ENCODE data around the gene F5.

F5 gene

GRCh38 chr1:169586067-169586394, 250 bp downstream of the F5 start:
- no peak for DNase-seq

GRCh38 chr1:169585181-169585580, 1.1 kb downstream of the F5 start:
- no peak for DNase-seq

- peak in 1 of 2 donors; percentile 21 for DNase-seq
These were observed 1.7 kb downstream of the F5 start for GRCh38 chr1:169584483-169585144.

- no peak for DNase-seq
These were observed 8.1 kb downstream of the F5 start for GRCh38 chr1:169577981-169578738.

GRCh38 chr1:169576935-169577331, 9.3 kb downstream of the F5 start:
- no peak for DNase-seq

- DNase-seq: no peak
These were observed 9.9 kb downstream of the F5 start for GRCh38 chr1:169576241-169576934.

- DNase-seq: no peak
These were observed 11.9 kb downstream of the F5 start for GRCh38 chr1:169574336-169574735.

GRCh38 chr1:169572187-169572586, 14.1 kb downstream of the F5 start:
- DNase-seq: no peak

- peak in 1 of 2 donors; percentile 31 for DNase-seq
These were observed 14.8 kb downstream of the F5 start for GRCh38 chr1:169571450-169571849.

- no peak for DNase-seq
These were observed 16.1 kb downstream of the F5 start for GRCh38 chr1:169570172-169570574.

- no peak for DNase-seq
These were observed 17.8 kb downstream of the F5 start for GRCh38 chr1:169568497-169568896.

- DNase-seq: no peak
These were observed 20.7 kb downstream of the F5 start for GRCh38 chr1:169565335-169566271.

- no peak for DNase-seq
These were observed 22.6 kb downstream of the F5 start for GRCh38 chr1:169563650-169564049.

GRCh38 chr1:169563019-169563615, 23.2 kb downstream of the F5 start:
- DNase-seq: no peak

GRCh38 chr1:169561692-169562091, 24.6 kb downstream of the F5 start:
- DNase-seq: no peak

- DNase-seq: no peak
These were observed 29.1 kb downstream of the F5 start for GRCh38 chr1:169557131-169557530.

GRCh38 chr1:169550294-169550693, 36.0 kb downstream of the F5 start:
- peak in 1 of 2 donors; percentile 56 for DNase-seq

- no peak for DNase-seq
These were observed 38.0 kb downstream of the F5 start for GRCh38 chr1:169548282-169548681.

GRCh38 chr1:169546087-169546995, 39.9 kb downstream of the F5 start:
- DNase-seq: peak; percentile 57 to 80

GRCh38 chr1:169545472-169545871, 40.8 kb downstream of the F5 start:
- no peak for DNase-seq
